HEK293 (cell line): ENCODE measurements around the gene PNISR.

ENCODE experiments used
- SCRT1 ChIP-seq: fragments of 450-650 bp; formaldehyde crosslinking; IDR thresholded peaks from 2 replicates; pipeline ENCODE4 v1.5.1; 2016; ENCODE audit warnings: missing biosample characterization, missing genetic modification characterization, borderline replicate concordance
- ZFP37 ChIP-seq: fragments of 450-650 bp; formaldehyde crosslinking; IDR thresholded peaks from 2 replicates; pipeline ENCODE4 v1.5.1; 2016; ENCODE audit warnings: missing biosample characterization, missing genetic modification characterization
- ZFP41 ChIP-seq: fragments of 450-650 bp; formaldehyde crosslinking; IDR thresholded peaks from 2 replicates; pipeline ENCODE4 v1.5.1; 2016; ENCODE audit warnings: missing biosample characterization, missing genetic modification characterization, borderline replicate concordance
- ZNF121 ChIP-seq: fragments of 450-650 bp; formaldehyde crosslinking; IDR thresholded peaks from 2 replicates; pipeline ENCODE4 v1.5.1; 2016; ENCODE audit warnings: missing biosample characterization, missing genetic modification characterization
- ZNF311 ChIP-seq: fragments of 450-650 bp; formaldehyde crosslinking; IDR thresholded peaks from 2 replicates; pipeline ENCODE4 v1.5.1; 2017; ENCODE audit warnings: missing biosample characterization, missing genetic modification characterization, borderline replicate concordance
- ZNF366 ChIP-seq: fragments of 450-650 bp; formaldehyde crosslinking; conservative IDR thresholded peaks from 2 replicates; pipeline ENCODE4 v1.5.1; 2016; ENCODE audit warnings: missing biosample characterization, missing genetic modification characterization
- ZNF777 ChIP-seq: fragments of 450-650 bp; formaldehyde crosslinking; IDR thresholded peaks from 2 replicates; pipeline ENCODE4 v1.5.1; 2017; ENCODE audit warnings: missing biosample characterization, missing genetic modification characterization, borderline replicate concordance
- TF ChIP-seq, protein P1 (sequence below): fragments of 450-650 bp; formaldehyde crosslinking; IDR thresholded peaks from 2 replicates; pipeline ENCODE4 v1.5.1; 2016; ENCODE audit warnings: missing biosample characterization, missing genetic modification characterization
- TF ChIP-seq, protein P2 (sequence below): fragments of 450-650 bp; formaldehyde crosslinking; IDR thresholded peaks from 2 replicates; pipeline ENCODE4 v1.5.1; 2016; ENCODE audit warnings: missing biosample characterization, missing genetic modification characterization

DNA sequence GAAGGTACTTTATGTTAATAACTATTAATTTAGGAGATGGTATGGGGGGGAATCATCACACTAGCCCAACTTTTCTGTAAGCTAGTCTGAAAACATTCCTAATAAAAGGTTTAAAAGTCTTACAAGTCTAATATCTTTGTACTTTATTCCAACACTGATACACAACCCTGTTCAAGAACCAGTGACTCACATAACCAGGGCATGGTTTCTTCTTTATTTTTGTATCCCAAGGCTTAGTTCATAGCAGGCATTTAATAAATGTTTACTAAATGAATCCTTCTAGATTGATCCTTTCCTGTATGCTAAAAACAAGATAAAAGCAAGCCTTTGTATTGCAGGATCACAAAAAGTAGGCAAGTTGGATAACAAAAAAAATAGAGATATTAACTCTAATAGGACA is 9.7 kb downstream of the PNISR start:
- TF ChIP-seq, protein P1, sequence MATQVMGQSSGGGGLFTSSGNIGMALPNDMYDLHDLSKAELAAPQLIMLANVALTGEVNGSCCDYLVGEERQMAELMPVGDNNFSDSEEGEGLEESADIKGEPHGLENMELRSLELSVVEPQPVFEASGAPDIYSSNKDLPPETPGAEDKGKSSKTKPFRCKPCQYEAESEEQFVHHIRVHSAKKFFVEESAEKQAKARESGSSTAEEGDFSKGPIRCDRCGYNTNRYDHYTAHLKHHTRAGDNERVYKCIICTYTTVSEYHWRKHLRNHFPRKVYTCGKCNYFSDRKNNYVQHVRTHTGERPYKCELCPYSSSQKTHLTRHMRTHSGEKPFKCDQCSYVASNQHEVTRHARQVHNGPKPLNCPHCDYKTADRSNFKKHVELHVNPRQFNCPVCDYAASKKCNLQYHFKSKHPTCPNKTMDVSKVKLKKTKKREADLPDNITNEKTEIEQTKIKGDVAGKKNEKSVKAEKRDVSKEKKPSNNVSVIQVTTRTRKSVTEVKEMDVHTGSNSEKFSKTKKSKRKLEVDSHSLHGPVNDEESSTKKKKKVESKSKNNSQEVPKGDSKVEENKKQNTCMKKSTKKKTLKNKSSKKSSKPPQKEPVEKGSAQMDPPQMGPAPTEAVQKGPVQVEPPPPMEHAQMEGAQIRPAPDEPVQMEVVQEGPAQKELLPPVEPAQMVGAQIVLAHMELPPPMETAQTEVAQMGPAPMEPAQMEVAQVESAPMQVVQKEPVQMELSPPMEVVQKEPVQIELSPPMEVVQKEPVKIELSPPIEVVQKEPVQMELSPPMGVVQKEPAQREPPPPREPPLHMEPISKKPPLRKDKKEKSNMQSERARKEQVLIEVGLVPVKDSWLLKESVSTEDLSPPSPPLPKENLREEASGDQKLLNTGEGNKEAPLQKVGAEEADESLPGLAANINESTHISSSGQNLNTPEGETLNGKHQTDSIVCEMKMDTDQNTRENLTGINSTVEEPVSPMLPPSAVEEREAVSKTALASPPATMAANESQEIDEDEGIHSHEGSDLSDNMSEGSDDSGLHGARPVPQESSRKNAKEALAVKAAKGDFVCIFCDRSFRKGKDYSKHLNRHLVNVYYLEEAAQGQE (tag by site-specific recombination) = no peak
- TF ChIP-seq ZNF121 (tag by site-specific recombination) (no peak), SCRT1 (tag by site-specific recombination) (no peak), ZNF777 (no peak), ZNF311 (no peak), ZNF366 (tag by site-specific recombination) (no peak), ZFP41 (tag by site-specific recombination) (no peak), ZFP37 (no peak)
- TF ChIP-seq, protein P2, sequence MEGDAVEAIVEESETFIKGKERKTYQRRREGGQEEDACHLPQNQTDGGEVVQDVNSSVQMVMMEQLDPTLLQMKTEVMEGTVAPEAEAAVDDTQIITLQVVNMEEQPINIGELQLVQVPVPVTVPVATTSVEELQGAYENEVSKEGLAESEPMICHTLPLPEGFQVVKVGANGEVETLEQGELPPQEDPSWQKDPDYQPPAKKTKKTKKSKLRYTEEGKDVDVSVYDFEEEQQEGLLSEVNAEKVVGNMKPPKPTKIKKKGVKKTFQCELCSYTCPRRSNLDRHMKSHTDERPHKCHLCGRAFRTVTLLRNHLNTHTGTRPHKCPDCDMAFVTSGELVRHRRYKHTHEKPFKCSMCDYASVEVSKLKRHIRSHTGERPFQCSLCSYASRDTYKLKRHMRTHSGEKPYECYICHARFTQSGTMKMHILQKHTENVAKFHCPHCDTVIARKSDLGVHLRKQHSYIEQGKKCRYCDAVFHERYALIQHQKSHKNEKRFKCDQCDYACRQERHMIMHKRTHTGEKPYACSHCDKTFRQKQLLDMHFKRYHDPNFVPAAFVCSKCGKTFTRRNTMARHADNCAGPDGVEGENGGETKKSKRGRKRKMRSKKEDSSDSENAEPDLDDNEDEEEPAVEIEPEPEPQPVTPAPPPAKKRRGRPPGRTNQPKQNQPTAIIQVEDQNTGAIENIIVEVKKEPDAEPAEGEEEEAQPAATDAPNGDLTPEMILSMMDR (tag by site-specific recombination) = no peak
